Ishikawa (cell line): ENCODE measurements around the gene SCNM1.

Experiments
- CEBPB ChIP-seq: IDR thresholded peaks from 2 replicates; pipeline ENCODE4 v1.6.1; 2012
- CREB1 ChIP-seq: IDR thresholded peaks from 2 replicates; pipeline ENCODE4 v1.6.1; 2012; ENCODE audit warnings: low read depth
- EGR1 ChIP-seq: IDR thresholded peaks from 2 replicates; pipeline ENCODE4 v1.6.1; 2012
- EP300 ChIP-seq: IDR thresholded peaks from 2 replicates; pipeline ENCODE4 v1.6.1; 2012; ENCODE audit warnings: borderline replicate concordance
- FOXM1 ChIP-seq: IDR thresholded peaks from 2 replicates; pipeline ENCODE4 v1.6.1; 2012; ENCODE audit warnings: low read depth, borderline replicate concordance
- MAX ChIP-seq: IDR thresholded peaks from 2 replicates; pipeline ENCODE4 v1.6.1; 2012
- NFIC ChIP-seq: IDR thresholded peaks from 2 replicates; pipeline ENCODE4 v1.6.1; 2012
- RAD21 ChIP-seq: IDR thresholded peaks from 2 replicates; pipeline ENCODE4 v1.6.1; 2012; ENCODE audit warnings: low read depth
- TAF1 ChIP-seq: IDR thresholded peaks from 2 replicates; pipeline ENCODE4 v1.6.1; 2012; ENCODE audit warnings: low read depth, mild to moderate bottlenecking
- TCF12 ChIP-seq: IDR thresholded peaks from 2 replicates; pipeline ENCODE4 v1.6.1; 2012; ENCODE audit warnings: low read depth
- TEAD4 ChIP-seq: IDR thresholded peaks from 2 replicates; pipeline ENCODE4 v1.6.1; 2012
- YY1 ChIP-seq: IDR thresholded peaks from 2 replicates; pipeline ENCODE4 v1.6.1; 2012; ENCODE audit warnings: low read depth
- ZBTB7A ChIP-seq: IDR thresholded peaks from 2 replicates; pipeline ENCODE4 v1.6.1; 2012; ENCODE audit warnings: low read depth
- TF ChIP-seq, protein P1 (sequence below): IDR thresholded peaks from 2 replicates; pipeline ENCODE4 v1.6.1; 2012
- TF ChIP-seq, protein P2 (sequence below): IDR thresholded peaks from 2 replicates; pipeline ENCODE4 v1.6.1; 2012; ENCODE audit warnings: low read depth, mild to moderate bottlenecking

Gene SCNM1

GRCh38 chr1:151134991-151135390 lies 31.0 kb upstream of the SCNM1 start:
- TF ChIP-seq TCF12 (no peak), YY1 (no peak), NFIC (no peak), ZBTB7A (no peak), MAX (no peak), TEAD4 (no peak), TAF1 (no peak), CEBPB (no peak), FOXM1 (no peak), EGR1 (no peak), EP300 (no peak)
- TF ChIP-seq, protein P1, sequence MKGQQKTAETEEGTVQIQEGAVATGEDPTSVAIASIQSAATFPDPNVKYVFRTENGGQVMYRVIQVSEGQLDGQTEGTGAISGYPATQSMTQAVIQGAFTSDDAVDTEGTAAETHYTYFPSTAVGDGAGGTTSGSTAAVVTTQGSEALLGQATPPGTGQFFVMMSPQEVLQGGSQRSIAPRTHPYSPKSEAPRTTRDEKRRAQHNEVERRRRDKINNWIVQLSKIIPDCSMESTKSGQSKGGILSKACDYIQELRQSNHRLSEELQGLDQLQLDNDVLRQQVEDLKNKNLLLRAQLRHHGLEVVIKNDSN: no peak
- TF ChIP-seq, protein P2, sequence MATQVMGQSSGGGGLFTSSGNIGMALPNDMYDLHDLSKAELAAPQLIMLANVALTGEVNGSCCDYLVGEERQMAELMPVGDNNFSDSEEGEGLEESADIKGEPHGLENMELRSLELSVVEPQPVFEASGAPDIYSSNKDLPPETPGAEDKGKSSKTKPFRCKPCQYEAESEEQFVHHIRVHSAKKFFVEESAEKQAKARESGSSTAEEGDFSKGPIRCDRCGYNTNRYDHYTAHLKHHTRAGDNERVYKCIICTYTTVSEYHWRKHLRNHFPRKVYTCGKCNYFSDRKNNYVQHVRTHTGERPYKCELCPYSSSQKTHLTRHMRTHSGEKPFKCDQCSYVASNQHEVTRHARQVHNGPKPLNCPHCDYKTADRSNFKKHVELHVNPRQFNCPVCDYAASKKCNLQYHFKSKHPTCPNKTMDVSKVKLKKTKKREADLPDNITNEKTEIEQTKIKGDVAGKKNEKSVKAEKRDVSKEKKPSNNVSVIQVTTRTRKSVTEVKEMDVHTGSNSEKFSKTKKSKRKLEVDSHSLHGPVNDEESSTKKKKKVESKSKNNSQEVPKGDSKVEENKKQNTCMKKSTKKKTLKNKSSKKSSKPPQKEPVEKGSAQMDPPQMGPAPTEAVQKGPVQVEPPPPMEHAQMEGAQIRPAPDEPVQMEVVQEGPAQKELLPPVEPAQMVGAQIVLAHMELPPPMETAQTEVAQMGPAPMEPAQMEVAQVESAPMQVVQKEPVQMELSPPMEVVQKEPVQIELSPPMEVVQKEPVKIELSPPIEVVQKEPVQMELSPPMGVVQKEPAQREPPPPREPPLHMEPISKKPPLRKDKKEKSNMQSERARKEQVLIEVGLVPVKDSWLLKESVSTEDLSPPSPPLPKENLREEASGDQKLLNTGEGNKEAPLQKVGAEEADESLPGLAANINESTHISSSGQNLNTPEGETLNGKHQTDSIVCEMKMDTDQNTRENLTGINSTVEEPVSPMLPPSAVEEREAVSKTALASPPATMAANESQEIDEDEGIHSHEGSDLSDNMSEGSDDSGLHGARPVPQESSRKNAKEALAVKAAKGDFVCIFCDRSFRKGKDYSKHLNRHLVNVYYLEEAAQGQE: no peak

GRCh38 chr1:151135433-151136385 lies 30.2 kb upstream of the SCNM1 start:
- TF ChIP-seq NFIC (no peak), TEAD4 (no peak), TCF12 (no peak), MAX (no peak), CEBPB (no peak), EP300 (no peak), EGR1 (no peak), CREB1 (no peak), YY1 (no peak), RAD21 (no peak), ZBTB7A (no peak), FOXM1 (no peak), TAF1 (no peak)
- TF ChIP-seq, protein P2: no peak
- TF ChIP-seq, protein P1: no peak

DNA sequence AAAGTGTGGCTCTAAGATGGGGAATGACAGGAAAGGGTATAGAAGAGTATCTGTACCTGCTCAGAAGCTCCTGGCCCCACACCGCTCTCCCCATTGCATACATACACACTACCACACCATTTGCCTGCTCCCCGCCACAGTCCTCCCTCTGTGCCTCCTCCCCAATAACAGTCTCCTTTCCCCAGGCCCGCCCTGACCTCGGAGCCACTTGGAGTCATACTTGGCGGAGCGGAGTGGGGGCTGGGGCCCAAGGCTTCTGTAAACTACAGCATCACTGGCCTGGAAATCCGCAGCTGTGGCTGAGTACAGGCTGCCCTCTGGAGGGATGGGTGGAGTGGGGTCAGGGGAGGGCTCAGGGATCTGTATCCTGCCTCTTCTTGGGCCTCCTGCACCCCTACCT lies 28.2 kb upstream of the SCNM1 start:
- TF ChIP-seq FOXM1 (no peak), TAF1 (no peak), RAD21 (no peak)
- TF ChIP-seq, protein P1: no peak

DNA sequence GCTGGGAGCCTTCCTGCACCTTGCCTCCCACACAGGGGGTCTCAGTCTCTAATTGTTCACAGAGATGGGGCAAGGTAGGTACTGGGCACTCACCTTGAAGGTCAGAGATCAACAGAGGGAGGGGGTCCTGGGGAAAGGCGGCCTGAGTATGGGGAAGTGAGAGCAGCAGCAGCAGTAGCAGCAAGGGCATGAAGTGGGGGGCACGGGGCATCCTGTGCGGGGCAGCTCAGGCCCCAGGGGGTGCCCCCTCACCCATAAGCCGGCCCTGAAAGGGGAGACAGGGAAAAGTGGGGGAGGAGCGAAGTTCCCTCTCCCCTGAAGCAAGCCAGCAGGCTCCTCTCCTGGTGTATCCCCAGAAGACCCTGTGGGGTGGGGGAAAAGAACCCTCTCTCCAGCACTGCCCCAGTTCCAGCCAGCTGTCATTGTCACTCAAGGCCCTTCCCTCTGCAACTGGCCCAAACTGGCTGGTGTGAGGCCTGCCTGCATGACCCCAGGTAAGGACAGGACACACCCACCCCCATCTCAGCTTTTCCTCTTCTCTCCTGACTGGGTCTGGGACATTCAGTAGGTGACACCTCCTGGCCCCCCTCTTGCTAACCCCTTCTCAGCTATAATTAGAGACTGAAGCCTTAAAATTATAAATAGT lies 23.4 kb upstream of the SCNM1 start:
- TF ChIP-seq TEAD4: no peak
- no peak for TF ChIP-seq MAX
- no peak for TF ChIP-seq RAD21

DNA sequence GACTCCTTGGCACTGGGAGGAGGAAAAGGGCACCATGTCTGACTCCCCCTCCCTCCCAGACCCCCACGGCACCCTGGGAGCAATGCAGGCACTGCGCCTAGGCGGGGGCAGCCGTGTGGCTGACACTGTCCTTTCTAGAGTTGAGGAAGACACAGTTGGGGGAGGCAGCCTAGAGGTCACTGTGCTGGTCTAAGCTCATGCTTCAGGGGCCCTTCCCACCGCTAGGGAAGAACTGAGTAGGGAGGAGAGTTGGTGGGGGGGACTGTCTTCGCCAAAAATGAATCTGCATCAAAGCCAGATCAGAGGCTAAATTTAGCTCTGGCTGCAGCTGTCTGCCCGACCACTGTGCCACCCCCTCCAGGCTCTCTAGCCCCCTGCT lies 22.9 kb upstream of the SCNM1 start:
- TF ChIP-seq RAD21 (no peak), EP300 (no peak), TEAD4 (no peak), ZBTB7A (no peak), YY1 (no peak), TCF12 (no peak), EGR1 (no peak), CREB1 (no peak), NFIC (no peak)
- TF ChIP-seq, protein P1: no peak
- TF ChIP-seq, protein P2: no peak
